GM12891 (cell line): ENCODE measurements around the gene MOB1A.
"Not testable (repeated sequence)": the region's sequence is repeated elsewhere in the genome, so short reads cannot be mapped to it uniquely, and the experiment has no call there.

ENCODE experiments used
- DNase-seq: peaks from one replicate; pipeline ENCODE4 v3.0.0; 2011; ENCODE audit warnings: low spot score; ENCODE audit not compliant: insufficient read length
- FAIRE-seq: peaks from 2 replicates; lab custom pipeline; 2011; peaks lifted over from hg19 to GRCh38; lab: Jason Lieb, UNC
- PAX5 ChIP-seq: IDR thresholded peaks from 2 replicates; pipeline ENCODE4 v1.6.1; 2011; ENCODE audit warnings: low read length, moderate library complexity, mild to moderate bottlenecking; ENCODE audit not compliant: insufficient read depth, severe bottlenecking
- POLR2A ChIP-seq: IDR thresholded peaks from 2 replicates; pipeline ENCODE4 v1.6.1; 2011; ENCODE audit warnings: low read depth, low read length, control low read depth
- POLR2AphosphoS5 ChIP-seq: IDR thresholded peaks from 2 replicates; pipeline ENCODE4 v1.6.1; 2011; ENCODE audit warnings: low read depth, low read length, control low read depth
- POU2F2 ChIP-seq: IDR thresholded peaks from 2 replicates; pipeline ENCODE4 v1.6.1; 2011; ENCODE audit warnings: low read depth, mild to moderate bottlenecking, control low read depth, low read length, moderate library complexity
- SPI1 ChIP-seq: IDR thresholded peaks from 2 replicates; pipeline ENCODE4 v1.6.1; 2011; ENCODE audit warnings: low read depth, low read length, control low read depth
- TAF1 ChIP-seq: IDR thresholded peaks from 2 replicates; pipeline ENCODE4 v1.6.1; 2011; ENCODE audit warnings: low read depth, low read length, control low read depth

MOB1A gene

DNA sequence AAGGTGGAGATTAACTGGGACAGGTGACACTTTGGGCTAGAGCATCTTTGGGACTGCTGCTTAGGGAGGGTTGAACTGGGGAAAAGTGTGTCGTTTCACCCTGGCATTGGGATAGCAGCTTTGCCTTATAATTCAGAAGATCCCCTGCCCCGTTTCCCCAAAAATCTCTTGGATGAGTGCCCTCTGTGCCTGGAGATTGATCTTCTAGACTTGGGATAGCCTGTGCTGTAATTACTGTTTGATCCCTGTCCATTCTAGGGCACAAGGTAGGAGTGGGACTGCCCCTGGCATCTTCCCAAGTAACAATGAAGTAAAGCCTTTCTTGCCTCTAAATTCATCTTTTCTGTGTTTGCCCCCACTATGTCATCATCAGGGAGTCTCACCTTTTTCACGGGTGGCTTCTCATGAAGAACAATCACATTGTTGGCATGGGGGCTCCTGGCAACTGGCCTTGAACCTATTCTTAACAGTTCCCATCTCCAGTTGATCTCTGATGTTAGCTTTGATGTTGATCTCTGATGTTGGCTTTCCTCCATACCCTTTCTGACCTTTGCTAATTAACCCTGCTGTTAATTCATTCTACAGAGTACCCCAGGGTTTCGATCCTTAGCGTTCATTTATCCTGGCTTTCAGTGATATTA, 41.3 kb upstream of the MOB1A start:
- FAIRE-seq: no peak

DNA sequence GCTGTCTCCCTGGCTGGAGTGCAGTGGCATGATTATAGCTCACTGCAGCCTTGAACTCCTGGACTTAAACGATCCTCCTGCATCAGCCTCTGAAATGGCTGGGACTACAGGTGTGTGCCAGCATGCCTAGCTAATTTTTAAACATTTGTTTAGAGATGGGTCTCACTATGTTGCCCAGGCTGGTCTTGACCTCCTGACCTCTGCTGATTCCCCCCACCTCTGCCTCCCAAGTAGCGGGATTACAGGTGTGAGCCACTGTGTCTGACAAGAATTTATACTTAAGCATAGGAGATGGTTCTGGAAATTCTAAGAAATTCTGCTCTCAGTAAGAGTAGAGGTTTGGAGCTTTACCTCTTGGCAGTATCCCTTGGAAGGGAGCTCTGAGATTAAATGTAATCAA, 38.0 kb upstream of the MOB1A start:
- no peak for TF ChIP-seq POLR2A
- no peak for TF ChIP-seq POLR2AphosphoS5
- TF ChIP-seq POU2F2: no peak
- no peak for DNase-seq
- FAIRE-seq: no peak

More for the DNA sequence above, 41.3 kb upstream of the MOB1A start:
- DNase-seq: no peak
- TF ChIP-seq PAX5 (no peak), SPI1 (no peak), POLR2AphosphoS5 (no peak), POU2F2 (no peak), TAF1 (no peak), POLR2A (no peak; the same call in 1 of the 2 replicates)

DNA sequence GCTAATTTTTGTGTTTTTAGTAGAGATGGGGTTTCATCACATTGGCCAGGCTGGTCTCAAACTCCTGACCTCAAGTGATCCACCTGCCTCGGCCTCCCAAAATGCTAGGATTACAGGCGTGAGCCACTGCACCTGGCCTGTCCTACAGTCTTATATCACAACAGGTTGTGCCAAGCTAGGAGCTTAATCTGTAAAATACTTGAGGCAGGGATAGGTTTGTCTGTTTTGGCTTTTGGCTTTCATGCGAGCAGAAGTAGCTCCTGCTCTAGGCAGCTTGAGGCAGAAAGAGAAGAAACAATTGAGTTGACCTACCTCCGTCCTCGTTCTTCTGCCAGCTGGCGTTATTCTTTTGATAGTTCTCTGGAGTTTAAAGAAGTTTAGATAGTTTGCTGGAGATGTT, 37.1 kb upstream of the MOB1A start:
- not testable (repeated sequence) for FAIRE-seq, DNase-seq

DNA sequence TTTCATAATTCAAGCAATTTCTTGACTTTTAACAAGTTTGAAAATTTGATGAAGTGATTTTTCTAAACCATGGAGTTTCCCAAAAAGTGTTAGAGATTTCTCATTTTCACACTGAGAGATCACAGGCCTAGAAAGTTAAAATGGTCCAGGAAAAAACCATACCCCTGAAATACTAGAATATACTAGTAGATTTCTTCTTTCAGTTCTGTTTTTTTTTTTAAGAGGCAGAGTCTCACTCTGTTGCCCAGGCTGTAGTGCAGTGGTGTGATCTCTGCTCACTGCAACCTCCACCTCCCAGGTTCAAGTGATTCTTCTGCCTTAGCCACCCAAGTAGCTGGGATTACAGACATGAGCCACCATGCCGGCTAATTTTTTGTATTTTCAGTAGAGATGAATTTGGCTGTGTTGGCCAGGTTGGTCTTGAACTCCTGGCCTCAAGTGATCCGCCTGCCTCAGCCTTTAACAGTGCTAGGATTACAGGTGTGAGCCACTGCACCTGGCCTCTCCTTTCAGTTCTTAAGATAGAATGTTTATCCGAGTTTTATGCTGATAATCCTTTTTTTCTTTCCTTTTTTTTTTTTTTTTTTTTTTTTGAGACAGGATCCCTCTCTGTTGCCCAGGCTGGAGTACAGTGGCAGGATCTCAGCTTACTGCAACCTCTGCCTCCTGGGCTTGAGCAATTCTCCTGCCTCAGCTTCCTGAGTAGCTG, 34.2 kb upstream of the MOB1A start:
- TF ChIP-seq POU2F2 (no peak), SPI1 (peak; percentile 54; the same call in 1 of the 2 replicates), TAF1 (no peak), PAX5 (no peak)
- no peak for DNase-seq
- no peak for FAIRE-seq

More for the DNA sequence above, 37.1 kb upstream of the MOB1A start:
- peak; percentile 32; the same call in 1 of the 2 replicates for TF ChIP-seq POLR2AphosphoS5

DNA sequence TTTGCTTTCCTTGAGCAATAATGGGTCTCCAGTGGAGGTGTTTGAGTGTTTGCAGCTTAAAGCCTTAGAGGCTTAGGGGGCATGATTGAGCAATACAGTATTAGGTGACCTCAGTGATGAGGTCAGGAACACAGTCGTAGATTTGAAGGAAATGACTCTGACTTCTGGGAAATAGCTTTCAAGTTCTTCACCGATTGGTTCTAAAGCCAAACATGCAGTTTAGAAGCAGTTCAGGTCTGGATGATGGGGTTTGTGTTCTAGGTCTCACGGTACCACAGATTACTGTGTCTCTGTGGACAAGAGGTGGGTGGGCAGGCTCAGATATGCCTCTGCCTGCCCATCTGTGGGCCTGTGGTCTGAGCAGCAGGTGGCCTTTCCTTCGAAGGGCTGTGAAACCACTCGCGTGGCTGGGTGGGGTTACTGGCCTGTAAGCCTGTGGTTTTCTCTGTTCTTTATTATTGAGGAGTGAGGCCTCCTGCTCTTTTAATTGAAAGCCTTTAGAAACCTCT, 27.6 kb upstream of the MOB1A start:
- DNase-seq: no peak
- peak; percentile 80 for FAIRE-seq

DNA sequence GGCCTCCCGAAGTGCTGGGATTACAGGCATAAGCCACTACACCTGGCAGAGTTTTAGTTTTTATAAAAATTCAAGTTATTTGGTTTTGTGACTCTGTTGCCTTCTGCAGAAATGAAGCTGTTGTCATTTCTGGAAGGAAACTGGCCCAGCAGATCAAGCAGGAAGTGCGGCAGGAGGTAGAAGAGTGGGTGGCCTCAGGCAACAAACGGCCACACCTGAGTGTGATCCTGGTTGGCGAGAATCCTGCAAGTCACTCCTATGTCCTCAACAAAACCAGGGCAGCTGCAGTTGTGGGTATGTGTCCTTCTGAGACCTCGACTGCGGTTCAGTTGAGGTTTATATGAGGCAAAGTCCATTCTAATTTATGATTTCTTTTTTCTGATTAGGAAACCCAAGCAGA, 26.9 kb upstream of the MOB1A start:
- FAIRE-seq (peak; percentile 48), DNase-seq (no peak)
- TF ChIP-seq SPI1 (no peak), POLR2AphosphoS5 (no peak), POU2F2 (no peak), PAX5 (no peak), POLR2A (no peak; the same call in 1 of the 2 replicates), TAF1 (no peak)

More for the DNA sequence above, 27.6 kb upstream of the MOB1A start:
- no peak for TF ChIP-seq POLR2A
- TF ChIP-seq PAX5: no peak
- TF ChIP-seq POU2F2: 0 out of 2 replicates have a peak, but pooled peaks have one; percentile 25
- peak; percentile 67 for TF ChIP-seq POLR2AphosphoS5

DNA sequence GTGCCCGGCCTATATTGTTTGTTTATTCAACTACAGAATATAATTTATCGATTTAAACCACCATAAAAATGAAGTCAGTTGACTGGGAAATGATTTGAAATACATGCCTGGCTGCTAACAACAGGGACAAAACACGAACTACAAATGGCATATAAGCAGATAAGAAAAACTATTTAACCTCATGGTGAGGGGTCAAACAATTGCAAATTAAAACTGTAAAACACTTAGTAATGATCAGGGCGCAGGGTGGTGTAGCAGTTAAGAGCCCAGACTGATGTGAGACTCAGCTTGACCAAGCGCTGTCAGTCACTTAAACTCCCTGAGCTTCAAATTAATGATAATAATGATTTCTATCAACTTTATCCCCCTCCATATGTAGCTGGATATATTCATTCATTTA, 26.4 kb upstream of the MOB1A start:
- FAIRE-seq (no peak), DNase-seq (no peak)
- no peak for TF ChIP-seq POLR2AphosphoS5
- no peak for TF ChIP-seq TAF1
- TF ChIP-seq POLR2A: no peak
- no peak for TF ChIP-seq PAX5
- TF ChIP-seq POU2F2: no peak
- no peak for TF ChIP-seq SPI1

DNA sequence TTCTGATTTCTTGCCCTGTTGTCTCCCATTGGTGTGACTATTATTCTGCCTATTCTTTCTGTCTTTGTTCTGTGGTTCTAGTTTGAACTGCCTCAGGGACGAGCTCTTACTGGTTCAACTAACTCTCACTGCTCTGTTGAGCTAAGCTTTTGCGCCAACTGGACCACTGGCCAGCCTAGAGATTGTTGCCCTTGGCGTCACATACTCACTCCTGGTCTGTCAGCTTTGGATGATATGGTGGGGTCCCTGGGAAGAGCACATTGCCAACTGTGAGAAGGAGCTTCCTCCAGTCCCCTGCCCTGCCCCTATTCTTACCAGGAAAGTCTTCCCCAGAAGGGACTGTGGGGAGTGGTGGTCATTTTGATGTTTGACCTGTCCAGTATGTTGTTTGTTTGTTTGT, 25.8 kb upstream of the MOB1A start:
- DNase-seq (no peak), FAIRE-seq (no peak)
- TF ChIP-seq PAX5 (no peak), POU2F2 (no peak), POLR2A (no peak), POLR2AphosphoS5 (no peak), SPI1 (no peak), TAF1 (no peak)

DNA sequence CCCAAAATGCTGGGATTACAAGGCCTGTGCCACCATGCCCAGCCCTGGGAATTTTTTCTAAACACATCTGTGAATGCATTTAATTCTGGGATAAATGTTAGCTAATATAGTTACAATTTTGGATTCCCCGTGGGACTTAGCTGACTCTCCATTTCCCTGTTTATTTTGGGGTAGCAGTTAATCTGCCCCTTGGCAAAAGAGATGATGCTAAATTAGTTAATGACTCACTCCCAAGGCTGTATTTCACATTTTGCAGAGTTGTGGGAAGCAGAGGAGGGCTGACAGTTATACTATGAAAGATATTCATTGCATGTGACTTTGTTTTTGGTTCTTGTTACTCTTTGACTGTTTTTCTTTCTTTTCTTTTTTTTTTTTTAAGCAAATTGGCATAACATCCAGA, 22.9 kb upstream of the MOB1A start:
- DNase-seq: no peak
- TF ChIP-seq POLR2AphosphoS5 (no peak), POLR2A (no peak), TAF1 (no peak), POU2F2 (no peak), PAX5 (no peak), SPI1 (no peak)

DNA sequence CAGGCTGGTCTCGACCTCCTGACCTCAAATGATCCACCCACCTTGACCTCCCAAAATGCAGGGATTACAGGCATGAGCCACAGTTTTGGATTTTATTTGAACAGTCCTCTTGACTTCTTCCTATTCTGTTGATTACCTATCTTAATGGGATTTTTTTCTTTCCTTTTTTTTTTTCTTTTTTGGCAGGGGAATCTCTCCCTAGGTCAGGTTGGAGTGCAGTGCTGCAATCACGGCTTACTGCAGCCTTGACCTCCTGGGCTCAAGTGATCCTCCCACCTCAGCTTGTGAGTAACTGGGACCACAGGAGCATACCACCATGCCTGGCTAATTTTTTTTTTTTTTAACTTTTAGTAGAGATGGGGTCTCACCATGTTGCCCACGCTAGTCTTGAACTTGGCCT, 22.5 kb upstream of the MOB1A start:
- DNase-seq: no peak
- no peak for FAIRE-seq
- TF ChIP-seq POU2F2 (no peak), PAX5 (no peak), POLR2A (no peak), POLR2AphosphoS5 (no peak), SPI1 (no peak), TAF1 (no peak)

More for the DNA sequence above, 22.9 kb upstream of the MOB1A start:
- no peak for FAIRE-seq
